ENCODE measurements around the gene HEXIM1. TPM values are rescaled to one million over a fixed set of nuclear protein-coding genes. Genes with fewer than 3 reads are reported as not detected.

The HEXIM1 gene
- polyA plus RNA-seq, 3 donors = 2.2 to 14.8 (median 2.5) TPM

DNA sequence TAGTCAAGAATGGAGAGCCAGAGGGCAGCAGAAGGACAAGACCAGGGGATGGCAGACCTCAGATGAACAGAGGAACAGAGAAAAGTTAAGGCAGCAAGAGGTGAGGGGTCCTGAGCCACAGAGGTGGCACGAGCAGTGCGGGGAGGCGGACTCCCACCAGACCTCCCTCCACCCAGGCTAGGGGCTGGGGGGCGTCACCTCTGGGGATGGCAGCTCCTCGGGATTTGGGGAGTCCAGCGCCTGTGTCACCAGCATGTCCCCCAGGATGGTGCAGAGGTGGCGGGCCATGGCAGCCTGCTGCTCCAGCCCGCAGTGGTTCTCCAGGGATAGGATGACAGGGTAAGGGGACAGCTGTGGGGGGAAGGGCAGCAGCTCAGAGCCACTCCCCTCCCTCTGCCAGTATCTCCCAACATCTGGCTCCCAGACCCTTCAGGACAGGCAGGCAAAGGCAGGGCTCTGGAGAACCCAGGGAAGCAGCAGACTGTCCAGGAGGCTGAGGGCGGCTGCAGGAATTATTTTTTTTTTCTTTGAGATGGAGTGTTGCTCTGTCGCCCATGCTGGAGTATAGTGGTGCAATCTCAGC is 31.8 kb upstream of the HEXIM1 start:
- no peak overlapping the region for H3K27ac Mint-ChIP-seq
- DNase-seq = no peak
- Histone ChIP-seq H3K79me2 (ENCODE audit: insufficient read depth, low read length) (no peaks in the 10 kb centered on the region), H3K27me3 (ENCODE audit: control insufficient read depth in 2 of 2, insufficient read depth in 2 of 2, low read length in 2 of 2) (peaks cover 0 to 17% of the 10 kb centered on the region in 2 donors), H3K9ac (ENCODE audit: insufficient read depth, low read length, poor library complexity, severe bottlenecking) (no peak overlapping the region), H3K4me1 (ENCODE audit: control insufficient read depth in 1 of 2, insufficient read depth in 2 of 2, low read length in 2 of 2) (no peaks in the 10 kb centered on the region), H3K36me3 (replicated peaks in 1 of 2; ENCODE audit: control insufficient read depth in 1 of 2, insufficient read depth in 2 of 2, low read length in 2 of 2) (no peaks in the 10 kb centered on the region), H2AFZ (ENCODE audit: insufficient read depth, low read depth, low read length, poor library complexity, severe bottlenecking) (no peak overlapping the region), H3K9me3 (replicated peaks in 1 of 2; ENCODE audit: control insufficient read depth in 1 of 2, insufficient read depth in 1 of 2, low read length in 2 of 2) (no peaks in the 10 kb centered on the region), H4K20me1 (ENCODE audit: insufficient read depth, low read length) (no peaks in the 10 kb centered on the region), H3K27ac (ENCODE audit: low read depth in 1 of 2, low read length in 2 of 2) (no peak overlapping the region), H3K4me3 (replicated peaks in 1 of 3; ENCODE audit: low read depth in 2 of 3, low read length in 3 of 3) (no peak overlapping the region), H3K4me2 (replicated peaks; ENCODE audit: extremely low read depth, low read length, poor library complexity, severe bottlenecking) (no peak overlapping the region)
- intact Hi-C loops (cut with micrococcal nuclease) = no loop called here
- TF ChIP-seq, protein P1, sequence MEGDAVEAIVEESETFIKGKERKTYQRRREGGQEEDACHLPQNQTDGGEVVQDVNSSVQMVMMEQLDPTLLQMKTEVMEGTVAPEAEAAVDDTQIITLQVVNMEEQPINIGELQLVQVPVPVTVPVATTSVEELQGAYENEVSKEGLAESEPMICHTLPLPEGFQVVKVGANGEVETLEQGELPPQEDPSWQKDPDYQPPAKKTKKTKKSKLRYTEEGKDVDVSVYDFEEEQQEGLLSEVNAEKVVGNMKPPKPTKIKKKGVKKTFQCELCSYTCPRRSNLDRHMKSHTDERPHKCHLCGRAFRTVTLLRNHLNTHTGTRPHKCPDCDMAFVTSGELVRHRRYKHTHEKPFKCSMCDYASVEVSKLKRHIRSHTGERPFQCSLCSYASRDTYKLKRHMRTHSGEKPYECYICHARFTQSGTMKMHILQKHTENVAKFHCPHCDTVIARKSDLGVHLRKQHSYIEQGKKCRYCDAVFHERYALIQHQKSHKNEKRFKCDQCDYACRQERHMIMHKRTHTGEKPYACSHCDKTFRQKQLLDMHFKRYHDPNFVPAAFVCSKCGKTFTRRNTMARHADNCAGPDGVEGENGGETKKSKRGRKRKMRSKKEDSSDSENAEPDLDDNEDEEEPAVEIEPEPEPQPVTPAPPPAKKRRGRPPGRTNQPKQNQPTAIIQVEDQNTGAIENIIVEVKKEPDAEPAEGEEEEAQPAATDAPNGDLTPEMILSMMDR (IDR thresholded peaks at IDR 0.05) = no peak
- H3K27me3 Mint-ChIP-seq (ENCODE audit: low read depth in 3 of 3) = peaks cover 15 to 29% (median 18%) of the 10 kb centered on the region in 3 donors
- H3K9me3 Mint-ChIP-seq = peaks cover 0 to 4% (median 0%) of the 10 kb centered on the region in 7 donors
- H3K36me3 Mint-ChIP-seq = peaks cover 0 to 3% of the 10 kb centered on the region in 2 donors
- WGBS (ENCODE audit: insufficient coverage) = no CpG with 5 or more reads among the region's 10 CpGs
- peaks cover 2% of the 10 kb centered on the region for H3K4me1 Mint-ChIP-seq
- no peak overlapping the region for H3K4me3 Mint-ChIP-seq

DNA sequence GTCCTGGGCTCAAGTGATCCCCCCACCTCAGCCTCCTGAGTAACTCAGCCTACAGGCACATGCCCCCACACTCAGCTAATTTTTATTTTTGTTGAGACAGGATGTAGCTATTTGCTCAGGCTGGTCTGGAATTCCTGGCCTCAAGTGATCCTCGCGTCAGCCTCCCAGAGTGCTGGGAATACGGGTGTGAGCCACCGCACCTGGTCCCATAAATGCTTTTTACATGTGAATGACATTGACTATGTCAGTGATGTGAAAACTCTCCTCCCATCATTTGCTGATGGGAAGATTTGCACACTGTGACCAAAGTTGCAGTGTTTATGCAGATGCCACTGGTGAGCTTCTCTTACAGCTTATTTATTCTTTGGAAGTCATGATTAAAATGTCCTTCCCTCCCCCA is 30.9 kb upstream of the HEXIM1 start:
- Mint-ChIP-seq H3K9me3 (peaks cover 0 to 5% (median 0%) of the 10 kb centered on the region in 7 donors), H3K4me3 (no peak overlapping the region), H3K36me3 (peaks cover 0 to 5% of the 10 kb centered on the region in 2 donors), H3K27ac (no peak overlapping the region), H3K4me1 (peaks cover 7% of the 10 kb centered on the region), H3K27me3 (ENCODE audit: low read depth in 3 of 3) (peaks cover 19 to 33% (median 19%) of the 10 kb centered on the region in 3 donors)
- H3K4me3 ChIP-seq (replicated peaks in 1 of 3; ENCODE audit: low read depth in 2 of 3, low read length in 3 of 3) = no peak overlapping the region
- WGBS (ENCODE audit: insufficient coverage) = 93% methylated on average over 3 of the region's 4 CpGs
- no peak overlapping the region for H3K4me2 ChIP-seq (replicated peaks; ENCODE audit: extremely low read depth, low read length, poor library complexity, severe bottlenecking)
- H3K36me3 ChIP-seq (replicated peaks in 1 of 2; ENCODE audit: control insufficient read depth in 1 of 2, insufficient read depth in 2 of 2, low read length in 2 of 2) = no peaks in the 10 kb centered on the region
- no peak overlapping the region for H3K27ac ChIP-seq (ENCODE audit: low read depth in 1 of 2, low read length in 2 of 2)
- peaks cover 0 to 22% of the 10 kb centered on the region in 2 donors for H3K27me3 ChIP-seq (ENCODE audit: control insufficient read depth in 2 of 2, insufficient read depth in 2 of 2, low read length in 2 of 2)
- TF ChIP-seq, protein P1 (IDR thresholded peaks at IDR 0.05) = no peak
- peaks cover 0 to 7% of the 10 kb centered on the region in 2 donors for H3K4me1 ChIP-seq (ENCODE audit: control insufficient read depth in 1 of 2, insufficient read depth in 2 of 2, low read length in 2 of 2)
- no peaks in the 10 kb centered on the region for H3K79me2 ChIP-seq (ENCODE audit: insufficient read depth, low read length)
- H3K9ac ChIP-seq (ENCODE audit: insufficient read depth, low read length, poor library complexity, severe bottlenecking) = no peak overlapping the region
- no peak for DNase-seq
- H2AFZ ChIP-seq (ENCODE audit: insufficient read depth, low read depth, low read length, poor library complexity, severe bottlenecking) = no peak overlapping the region
- no peaks in the 10 kb centered on the region for H4K20me1 ChIP-seq (ENCODE audit: insufficient read depth, low read length)
- intact Hi-C loops (cut with micrococcal nuclease) = no loop called here
- H3K9me3 ChIP-seq (replicated peaks in 1 of 2; ENCODE audit: control insufficient read depth in 1 of 2, insufficient read depth in 1 of 2, low read length in 2 of 2) = no peaks in the 10 kb centered on the region
